HepG2 (cell line): ENCODE data around the gene ATP5MK. TPM values are rescaled to one million over a fixed set of nuclear protein-coding genes. Genes with fewer than 3 reads are reported as not detected.

Source experiments
- CCAR2 ChIP-seq: fragments of 200-400 bp; formaldehyde crosslinking; optimal IDR thresholded peaks from 2 replicates; pipeline ENCODE3; 2018; ENCODE audit warnings: low read depth, mild to moderate bottlenecking, low read length, moderate library complexity
- CREM ChIP-seq, 2 experiments: sonication (generic) in 1 of 2; formaldehyde crosslinking in 1 of 2; IDR thresholded peaks; 2 replicates each; pipeline versions ENCODE4 v1.4.0 to v1.6.1; 2016 to 2020; ENCODE audit warnings: antibody characterized with exemption in 1 of 2, mild to moderate bottlenecking in 1 of 2, missing genetic modification reagents in 1 of 2
- JUND ChIP-seq: sonication (generic); formaldehyde crosslinking; IDR thresholded peaks from 2 replicates; pipeline ENCODE4 v1.8.0; 2022; ENCODE audit warnings: mild to moderate bottlenecking, missing genetic modification reagents
- KDM3A ChIP-seq: IDR thresholded peaks from 2 replicates; pipeline ENCODE4 v1.6.1; 2018; ENCODE audit warnings: low read depth, missing compliant biosample characterization
- KMT2B ChIP-seq: IDR thresholded peaks from 2 replicates; pipeline ENCODE4 v1.6.1; 2016; ENCODE audit warnings: missing genetic modification reagents, missing compliant biosample characterization
- NR2F6 ChIP-seq, 2 experiments: IDR thresholded peaks; 2 replicates each; pipeline ENCODE4 v1.6.1; 2016; ENCODE audit warnings: antibody characterized with exemption in 1 of 2, mild to moderate bottlenecking in 1 of 2
- PAF1 ChIP-seq: IDR thresholded peaks from 2 replicates; pipeline ENCODE4 v1.6.1; 2016; ENCODE audit warnings: missing genetic modification reagents, missing compliant biosample characterization
- TCF7L2 ChIP-seq: IDR thresholded peaks from 2 replicates; pipeline ENCODE4 v1.6.1; 2011; ENCODE audit warnings: mild to moderate bottlenecking, low read depth, low read length, moderate library complexity
- ZBTB3 ChIP-seq: sonication (generic); formaldehyde crosslinking; IDR thresholded peaks from 2 replicates; pipeline ENCODE4 v1.4.0; 2020; ENCODE audit warnings: low read depth, mild to moderate bottlenecking, moderate library complexity, missing genetic modification reagents, borderline replicate concordance
- ZFP37 ChIP-seq: sonication (generic); formaldehyde crosslinking; IDR thresholded peaks from 2 replicates; pipeline ENCODE4 v1.4.0; 2020; ENCODE audit warnings: missing genetic modification reagents, borderline replicate concordance
- ZKSCAN8 ChIP-seq: IDR thresholded peaks from 2 replicates; pipeline ENCODE4 v1.6.1; 2016; ENCODE audit warnings: borderline replicate concordance, missing genetic modification reagents, missing compliant biosample characterization
- ZNF20 ChIP-seq: sonication (generic); formaldehyde crosslinking; IDR thresholded peaks from 2 replicates; pipeline ENCODE4 v1.4.0; 2020; ENCODE audit warnings: mild to moderate bottlenecking, moderate library complexity, missing genetic modification reagents
- ZNF225 ChIP-seq: sonication (generic); formaldehyde crosslinking; IDR thresholded peaks from 2 replicates; pipeline ENCODE4 v1.4.0; 2020; ENCODE audit warnings: mild to moderate bottlenecking, missing genetic modification reagents
- ZNF343 ChIP-seq: sonication (generic); formaldehyde crosslinking; IDR thresholded peaks from 2 replicates; pipeline ENCODE4 v1.4.0; 2020; ENCODE audit warnings: mild to moderate bottlenecking, missing genetic modification reagents
- ZNF350 ChIP-seq: sonication (generic); formaldehyde crosslinking; IDR thresholded peaks from 2 replicates; pipeline ENCODE4 v1.4.0; 2020; ENCODE audit warnings: mild to moderate bottlenecking, low read depth, missing genetic modification reagents, borderline replicate concordance
- ZNF460 ChIP-seq: sonication (generic); formaldehyde crosslinking; IDR thresholded peaks from 2 replicates; pipeline ENCODE4 v1.5.1; 2020; ENCODE audit warnings: missing genetic modification reagents, mild to moderate bottlenecking, borderline replicate concordance
- ZNF609 ChIP-seq: sonication (generic); formaldehyde crosslinking; IDR thresholded peaks from 2 replicates; pipeline ENCODE4 v1.4.0; 2020; ENCODE audit warnings: mild to moderate bottlenecking, missing genetic modification reagents, borderline replicate concordance
- polyA plus RNA-seq, 8 experiments: library from polyadenylated mRNA; depleted of rRNA in 3 of 8; stranded (reverse) in 7 of 8; unstranded in 1 of 8; fragments of >200 nt; fragmentation: Illumina TruSeq in 4 of 8; extraction: Trizol in 4 of 8; gene quantifications; 2 replicates each; pipeline versions ENCODE4 v1.2.1 to v1.2.3, GENCODE V29; 2011 to 2016; ENCODE audit warnings: low read depth in 4 of 8, missing spikeins in 1 of 8, mixed read lengths in 1 of 8; ENCODE audit not compliant: insufficient read depth in 1 of 8
- total RNA-seq, 5 experiments: library from RNA; depleted of rRNA; stranded (reverse); fragments of >200 nt; fragmentation: Illumina TruSeq; extraction: Trizol; gene quantifications; 2 replicates each; pipeline ENCODE4 v1.2.3, GENCODE V29; 2016; ENCODE audit warnings: low read depth in 1 of 5
- TF ChIP-seq, protein P1 (sequence below): sonication (generic); formaldehyde crosslinking; IDR thresholded peaks from 2 replicates; pipeline ENCODE4 v1.8.1; 2022; ENCODE audit warnings: low read depth, mild to moderate bottlenecking, missing genetic modification reagents

ATP5MK gene
- total and polyA plus RNA-seq, 2 of the 13 experiments (the other 11 are each of a cell fraction or from before 2014, with no cell fraction given): 312 to 517 TPM

DNA sequence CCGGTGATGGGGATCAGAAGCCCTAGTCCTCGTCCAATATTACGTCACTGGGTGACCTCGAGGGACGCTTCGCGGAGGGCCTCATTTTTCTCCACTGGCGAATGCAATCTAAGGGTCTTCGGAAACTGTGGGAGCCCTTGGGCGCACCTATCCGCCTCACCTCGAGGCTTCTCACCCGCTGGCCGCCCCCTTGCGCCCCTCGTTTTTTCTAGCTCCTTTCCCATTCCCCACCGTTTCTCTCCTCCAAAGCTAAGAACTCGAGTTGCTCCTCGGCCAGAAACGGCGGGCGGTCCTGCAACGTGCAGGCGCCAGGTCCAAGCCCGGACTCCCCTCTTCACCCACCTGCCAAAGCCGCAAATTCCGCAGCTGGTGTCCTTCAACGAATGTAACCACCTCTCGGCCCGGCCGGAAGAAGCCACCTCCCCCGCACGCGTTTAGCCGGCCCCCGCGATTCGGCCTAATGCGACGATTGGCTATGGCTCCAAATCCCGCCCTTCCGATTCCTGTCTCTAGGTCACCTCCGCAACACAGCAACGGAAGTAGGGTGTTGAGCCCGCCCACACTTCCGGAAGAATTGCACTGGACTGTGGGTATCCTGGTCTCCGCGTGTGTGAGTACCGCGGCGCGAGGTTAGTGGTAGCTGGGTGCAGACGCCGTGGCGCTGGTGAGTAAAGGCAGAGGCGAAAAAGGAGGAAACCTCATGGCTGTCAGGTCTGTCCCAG lies at the start of gene ATP5MK, which contains the start of gene PDCD11 (continued):
- TF ChIP-seq ZBTB3 (CRISPR knock-in tag): no peak
- no peak for TF ChIP-seq CCAR2
- TF ChIP-seq ZNF225: no peak; the same call in 1 of the 2 replicates
- TF ChIP-seq PAF1 (CRISPR knock-in tag): no peak
- no peak for TF ChIP-seq NR2F6 (IDR thresholded peaks at IDR 0.05)
- TF ChIP-seq NR2F6 (CRISPR knock-in tag; IDR thresholded peaks at IDR 0.05): no peak
- peak; percentile 73; the same call in 1 of the 2 replicates for TF ChIP-seq ZNF350
- no peak for TF ChIP-seq ZNF343
- TF ChIP-seq ZKSCAN8 (CRISPR knock-in tag): peak; percentile 68; the same call in 1 of the 2 replicates
- peak; percentile 58; the same call in 1 of the 2 replicates for TF ChIP-seq ZFP37
- TF ChIP-seq ZNF460 (CRISPR knock-in tag): no peak
- no peak for TF ChIP-seq ZNF20 (CRISPR knock-in tag)
- TF ChIP-seq TCF7L2: no peak
- TF ChIP-seq KDM3A: no peak
- TF ChIP-seq KMT2B (CRISPR knock-in tag): peak; percentile 92
- no peak for TF ChIP-seq JUND
- TF ChIP-seq CREM (IDR thresholded peaks at IDR 0.05): peak; percentile 92
- no peak for TF ChIP-seq CREM (CRISPR knock-in tag; IDR thresholded peaks at IDR 0.05)
- TF ChIP-seq, protein P1, sequence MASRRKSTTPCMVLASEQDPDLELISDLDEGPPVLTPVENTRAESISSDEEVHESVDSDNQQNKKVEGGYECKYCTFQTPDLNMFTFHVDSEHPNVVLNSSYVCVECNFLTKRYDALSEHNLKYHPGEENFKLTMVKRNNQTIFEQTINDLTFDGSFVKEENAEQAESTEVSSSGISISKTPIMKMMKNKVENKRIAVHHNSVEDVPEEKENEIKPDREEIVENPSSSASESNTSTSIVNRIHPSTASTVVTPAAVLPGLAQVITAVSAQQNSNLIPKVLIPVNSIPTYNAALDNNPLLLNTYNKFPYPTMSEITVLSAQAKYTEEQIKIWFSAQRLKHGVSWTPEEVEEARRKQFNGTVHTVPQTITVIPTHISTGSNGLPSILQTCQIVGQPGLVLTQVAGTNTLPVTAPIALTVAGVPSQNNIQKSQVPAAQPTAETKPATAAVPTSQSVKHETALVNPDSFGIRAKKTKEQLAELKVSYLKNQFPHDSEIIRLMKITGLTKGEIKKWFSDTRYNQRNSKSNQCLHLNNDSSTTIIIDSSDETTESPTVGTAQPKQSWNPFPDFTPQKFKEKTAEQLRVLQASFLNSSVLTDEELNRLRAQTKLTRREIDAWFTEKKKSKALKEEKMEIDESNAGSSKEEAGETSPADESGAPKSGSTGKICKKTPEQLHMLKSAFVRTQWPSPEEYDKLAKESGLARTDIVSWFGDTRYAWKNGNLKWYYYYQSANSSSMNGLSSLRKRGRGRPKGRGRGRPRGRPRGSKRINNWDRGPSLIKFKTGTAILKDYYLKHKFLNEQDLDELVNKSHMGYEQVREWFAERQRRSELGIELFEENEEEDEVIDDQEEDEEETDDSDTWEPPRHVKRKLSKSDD (CRISPR knock-in tag): no peak
- TF ChIP-seq ZNF609 (CRISPR knock-in tag): no peak; the same call in 1 of the 2 replicates
